ENCODE measurements around the gene ARG1.

The ARG1 gene

GRCh38 chr6:131586543-131586942 is 13.5 kb downstream of the ARG1 start:
- no peak for DNase-seq

- no peak for DNase-seq
Measured at GRCh38 chr6:131587909-131588308, 14.9 kb downstream of the ARG1 start.

- DNase-seq, result no peak
Measured at GRCh38 chr6:131588643-131589042, 15.6 kb downstream of the ARG1 start.

GRCh38 chr6:131592935-131593334 is 19.9 kb downstream of the ARG1 start:
- no peak for DNase-seq

- no peak for DNase-seq
Measured at GRCh38 chr6:131594074-131594473, 21.0 kb downstream of the ARG1 start.

GRCh38 chr6:131597446-131597845 is 24.4 kb downstream of the ARG1 start:
- DNase-seq, result no peak

- DNase-seq, result no peak
Measured at GRCh38 chr6:131600716-131601115, 27.7 kb downstream of the ARG1 start.

- DNase-seq, result no peak
Measured at GRCh38 chr6:131602781-131603312, 29.8 kb downstream of the ARG1 start.

- no peak for DNase-seq
Measured at GRCh38 chr6:131613296-131613925, 40.4 kb downstream of the ARG1 start.

GRCh38 chr6:131615275-131615674 is 42.2 kb downstream of the ARG1 start:
- DNase-seq, result no peak

- peak; percentile 97 for DNase-seq
Measured at GRCh38 chr6:131627724-131628682, 55.0 kb downstream of the ARG1 start, which contains the start of gene MED23. MED23 (minus strand) TSS chr6:131628242; CDS start chr6:131628049, 193 bp downstream.

GRCh38 chr6:131628726-131629125 is 55.7 kb downstream of the ARG1 start:
- no peak for DNase-seq

GRCh38 chr6:131629651-131630050 is 56.6 kb downstream of the ARG1 start:
- DNase-seq, result no peak

- no peak for DNase-seq
Measured at GRCh38 chr6:131631625-131632289, 58.7 kb downstream of the ARG1 start.

All from right hindlimb (tissue), 1 donor.